Measurements from ENCODE around the gene DERA.
"Not testable (repeated sequence)": the region's sequence is repeated elsewhere in the genome, so short reads cannot be mapped to it uniquely, and the experiment has no call there.

DERA gene

GRCh38 chr12:15899282-15899870, 11.8 kb upstream of the DERA start:
- in situ Hi-C loops (cut with HindIII; ENCODE audit: low sequenced_read_pairs), result no loop called here

DNA sequence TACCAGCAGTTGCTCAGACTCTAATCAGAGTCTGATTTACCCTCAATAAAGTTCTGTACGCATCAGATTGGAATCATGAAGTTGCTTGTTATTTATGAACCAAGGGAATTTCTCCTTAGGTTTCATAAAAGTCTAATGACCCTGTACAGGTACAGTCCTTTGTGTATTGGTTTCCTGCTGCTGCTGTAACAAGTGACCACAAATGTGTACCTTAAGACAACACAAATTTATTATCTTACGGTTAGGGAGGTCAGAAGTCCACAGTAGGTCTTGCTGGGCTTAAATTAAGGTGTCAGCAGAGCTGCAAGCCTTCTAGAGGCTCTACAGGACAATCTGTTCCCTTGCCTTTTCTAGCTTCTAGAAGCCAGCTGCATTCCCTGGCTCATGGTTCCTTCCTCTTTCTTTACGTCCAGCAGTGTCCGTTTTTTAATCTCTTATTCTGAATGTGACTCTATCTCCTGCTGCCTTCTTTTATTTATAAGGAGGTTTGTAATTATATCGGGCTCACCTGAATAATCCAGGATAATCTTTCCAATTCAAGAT, 6.7 kb upstream of the DERA start:
- in situ Hi-C loops (cut with HindIII; ENCODE audit: low sequenced_read_pairs), result no loop called here

- in situ Hi-C loops (cut with HindIII; ENCODE audit: low sequenced_read_pairs), result no loop called here
These were observed 666 bp upstream of the DERA start for GRCh38 chr12:15910468-15910863.

DNA sequence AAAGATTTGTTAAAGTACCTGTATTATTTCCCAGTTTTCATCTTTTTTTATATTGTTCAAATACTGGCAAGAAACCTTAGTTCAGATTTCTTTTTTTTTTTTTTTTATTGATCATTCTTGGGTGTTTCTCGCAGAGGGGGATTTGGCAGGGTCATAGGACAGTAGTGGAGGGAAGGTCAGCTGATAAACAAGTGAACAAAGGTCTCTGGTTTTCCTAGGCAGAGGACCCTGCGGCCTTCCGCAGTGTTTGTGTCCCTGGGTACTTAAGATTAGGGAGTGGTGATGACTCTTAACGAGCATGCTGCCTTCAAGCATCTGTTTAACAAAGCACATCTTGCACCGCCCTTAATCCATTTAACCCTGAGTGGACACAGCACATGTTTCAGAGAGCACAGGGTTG, 799 bp downstream of the DERA start:
- in situ Hi-C loops (cut with HindIII; ENCODE audit: low sequenced_read_pairs), result not testable (repeated sequence)

GRCh38 chr12:15914131-15914530, 3.0 kb downstream of the DERA start:
- in situ Hi-C loops (cut with HindIII; ENCODE audit: low sequenced_read_pairs), result not testable (repeated sequence)

DNA sequence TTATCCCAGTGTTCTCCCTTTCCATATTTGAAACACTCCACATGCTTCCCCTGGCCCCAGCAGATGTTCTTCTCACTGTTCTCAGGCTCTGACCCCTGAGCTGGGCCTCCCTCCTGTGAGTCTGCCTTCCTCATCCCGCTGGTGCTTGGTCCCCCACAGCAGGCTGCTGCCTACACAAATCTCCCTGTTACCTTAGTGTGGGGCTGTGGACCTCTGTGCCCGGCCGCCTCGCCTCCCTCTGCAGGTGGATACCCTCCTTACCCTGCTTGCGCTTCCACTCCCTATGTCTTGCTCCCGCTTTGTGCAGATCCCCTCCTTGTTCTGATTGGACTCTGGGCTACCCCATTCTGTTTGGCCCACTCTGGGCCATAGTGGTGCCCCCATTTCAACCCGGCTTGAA, 6.9 kb downstream of the DERA start:
- in situ Hi-C loops (cut with HindIII; ENCODE audit: low sequenced_read_pairs), result no loop called here

GRCh38 chr12:15919418-15919817, 8.3 kb downstream of the DERA start:
- in situ Hi-C loops (cut with HindIII; ENCODE audit: low sequenced_read_pairs), result no loop called here

DNA sequence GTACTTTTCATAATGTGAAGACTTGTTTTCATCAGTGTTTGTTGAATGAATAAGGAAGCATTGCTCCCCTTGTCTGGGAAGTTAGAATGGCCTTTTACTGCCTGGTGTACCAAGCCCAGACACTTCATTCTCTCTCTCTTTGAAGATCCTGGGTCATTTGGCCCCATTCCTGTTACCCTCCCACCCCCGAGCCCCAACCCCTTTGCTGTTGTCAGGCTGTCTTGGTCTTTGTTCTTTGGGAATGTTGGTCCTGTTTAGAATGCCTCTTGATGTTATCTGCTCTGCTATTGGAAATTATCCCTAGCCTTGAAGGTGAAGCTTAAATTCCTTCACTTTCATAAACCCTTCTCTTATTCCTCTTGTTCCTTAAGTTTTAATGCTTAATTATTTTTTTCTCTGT, 13.8 kb downstream of the DERA start:
- in situ Hi-C loops (cut with HindIII; ENCODE audit: low sequenced_read_pairs), result no loop called here

- in situ Hi-C loops (cut with HindIII; ENCODE audit: low sequenced_read_pairs), result no loop called here
These were observed 17.2 kb downstream of the DERA start for GRCh38 chr12:15928346-15928745.

DNA sequence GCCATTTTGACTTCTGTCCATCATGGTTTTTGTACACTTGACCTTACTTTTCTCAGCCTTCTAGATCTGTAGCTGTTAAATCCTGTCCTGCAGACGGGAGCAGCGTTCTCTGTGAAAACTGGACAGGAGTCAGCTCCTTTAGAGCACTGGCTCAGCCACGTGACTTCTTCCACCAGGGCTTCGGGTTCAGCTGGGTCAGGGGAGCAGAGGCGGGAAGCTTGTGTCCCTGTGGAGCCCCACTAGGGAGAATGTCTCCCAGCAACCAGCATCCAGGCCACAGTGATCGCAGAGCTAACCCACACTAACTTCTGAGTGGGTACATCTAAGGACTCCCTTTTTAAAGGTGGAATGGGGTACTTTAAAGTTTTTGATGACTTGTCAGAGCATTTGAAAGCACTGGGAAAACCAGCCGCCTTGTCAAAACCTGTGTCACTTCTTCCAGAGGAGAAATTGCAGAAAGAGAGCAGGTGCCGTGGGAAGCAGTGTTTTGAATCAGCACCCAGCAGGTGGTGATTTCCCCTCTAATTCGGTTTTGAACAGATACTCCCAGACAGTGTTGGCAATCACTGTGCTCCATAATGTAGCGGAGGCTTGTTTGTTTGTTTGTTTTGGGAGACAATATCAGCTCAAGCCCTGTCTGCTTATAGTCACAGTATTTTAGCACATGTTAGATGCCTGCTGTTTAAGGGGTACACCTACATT, 17.9 kb downstream of the DERA start:
- in situ Hi-C loops (cut with HindIII; ENCODE audit: low sequenced_read_pairs), result no loop called here

DNA sequence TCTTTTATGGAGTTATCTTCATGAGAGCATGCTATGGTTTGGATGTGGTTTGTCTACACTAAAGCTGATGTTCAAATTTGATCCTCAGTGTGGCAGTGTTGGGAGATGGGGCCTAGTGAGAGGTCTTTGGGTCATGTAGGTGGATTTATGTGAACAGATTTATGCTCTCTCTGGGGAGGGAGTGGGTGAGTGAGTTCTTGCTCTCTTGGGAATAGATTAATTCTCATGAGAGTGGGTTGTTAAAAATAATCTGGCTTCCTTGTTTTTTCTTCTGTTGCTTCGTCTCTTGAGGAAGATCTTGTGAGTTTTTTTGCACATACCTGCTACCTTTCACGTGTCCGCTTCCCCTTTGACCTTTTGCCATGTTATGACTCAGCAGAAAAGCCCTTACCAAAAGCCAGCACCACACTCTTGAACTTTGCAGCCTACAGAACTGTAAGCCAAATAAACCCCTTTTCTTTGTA, 20.5 kb downstream of the DERA start:
- in situ Hi-C loops (cut with HindIII; ENCODE audit: low sequenced_read_pairs), result no loop called here

DNA sequence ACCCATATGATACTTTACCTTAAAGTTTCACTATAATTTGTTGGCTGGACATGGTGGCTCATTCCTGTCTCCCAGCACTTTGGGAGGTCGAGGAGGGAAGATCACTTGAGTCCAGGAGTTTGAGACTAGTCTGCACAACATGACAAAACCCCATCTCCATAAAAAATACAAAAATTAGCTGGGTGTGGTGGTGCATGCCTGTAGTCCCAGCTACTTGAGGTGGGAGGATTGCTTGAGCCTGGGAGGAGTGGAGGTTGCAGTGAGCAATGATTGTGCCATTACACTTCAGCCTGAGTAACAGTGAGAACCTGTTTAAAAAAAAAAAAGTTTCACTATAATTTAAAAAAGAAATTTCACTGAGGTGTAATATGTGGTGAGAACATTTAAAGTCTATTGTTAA, 21.2 kb downstream of the DERA start:
- in situ Hi-C loops (cut with HindIII; ENCODE audit: low sequenced_read_pairs), result no loop called here

- in situ Hi-C loops (cut with HindIII; ENCODE audit: low sequenced_read_pairs), result no loop called here
These were observed 21.8 kb downstream of the DERA start for GRCh38 chr12:15932971-15933370.

- in situ Hi-C loops (cut with HindIII; ENCODE audit: low sequenced_read_pairs), result no loop called here
These were observed 22.6 kb downstream of the DERA start for GRCh38 chr12:15933751-15934150.

DNA sequence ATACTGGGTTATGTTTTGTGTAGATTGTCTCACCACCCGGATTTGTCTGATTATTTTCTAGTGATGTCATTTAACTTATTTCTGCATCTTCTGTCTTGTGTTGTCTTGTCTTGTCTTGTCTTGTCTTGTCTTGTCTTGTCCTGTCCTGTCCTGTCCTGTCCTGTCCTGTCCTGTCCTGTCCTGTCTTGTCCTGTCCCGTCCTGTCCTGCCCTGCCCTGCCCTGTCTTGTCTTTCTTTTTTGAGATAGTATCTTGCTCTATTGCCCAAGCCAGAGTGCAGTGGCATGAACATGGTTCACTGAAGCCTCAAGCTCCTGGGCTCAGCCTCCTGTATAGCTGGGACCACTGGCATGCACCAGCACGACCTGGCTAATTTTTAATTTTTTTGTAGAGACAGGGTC, 25.6 kb downstream of the DERA start:
- in situ Hi-C loops (cut with HindIII; ENCODE audit: low sequenced_read_pairs), result no loop called here

DNA sequence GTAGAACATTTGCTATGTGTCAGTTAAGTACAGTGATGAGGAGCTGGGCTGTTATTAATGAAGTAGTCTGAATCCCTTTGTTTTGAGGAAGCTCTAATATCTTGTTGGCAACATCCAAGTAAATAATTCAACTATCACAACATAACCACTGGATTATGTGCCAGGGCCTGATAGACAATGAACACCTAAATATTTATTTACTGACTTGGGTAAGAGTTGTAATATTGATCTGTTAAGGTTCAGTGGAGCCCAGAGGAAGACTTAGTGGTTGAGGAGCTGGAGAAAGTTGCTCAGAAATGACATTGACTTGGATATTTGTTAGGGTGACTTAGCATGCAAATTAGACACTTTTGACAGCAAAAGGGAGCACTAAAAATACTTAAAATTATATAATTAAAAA, 26.8 kb downstream of the DERA start:
- in situ Hi-C loops (cut with HindIII; ENCODE audit: low sequenced_read_pairs), result no loop called here

GRCh38 chr12:15939111-15939510, 28.0 kb downstream of the DERA start:
- in situ Hi-C loops (cut with HindIII; ENCODE audit: low sequenced_read_pairs), result no loop called here

DNA sequence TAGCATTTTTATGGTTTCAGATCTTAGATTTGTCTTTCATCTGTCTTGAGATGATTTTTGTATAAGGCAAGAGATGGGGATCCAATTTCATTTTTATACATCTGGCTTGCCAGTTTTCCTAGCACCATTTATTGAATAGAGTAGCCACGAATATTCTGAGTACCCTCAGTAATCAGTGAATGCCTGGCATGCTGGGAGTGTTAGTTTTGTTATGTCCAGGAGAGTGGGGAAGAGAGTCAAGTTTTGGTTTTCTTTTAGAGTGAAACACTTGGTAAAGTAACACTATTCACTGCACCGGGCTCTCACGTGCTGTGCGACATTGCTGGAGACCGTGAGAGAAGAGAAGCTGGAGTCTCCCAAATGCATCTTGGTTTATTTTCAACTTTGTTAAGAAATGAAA, 31.3 kb downstream of the DERA start:
- in situ Hi-C loops (cut with HindIII; ENCODE audit: low sequenced_read_pairs), result no loop called here

GRCh38 chr12:15943519-15943918, 32.4 kb downstream of the DERA start:
- in situ Hi-C loops (cut with HindIII; ENCODE audit: low sequenced_read_pairs), result not testable (repeated sequence)

- in situ Hi-C loops (cut with HindIII; ENCODE audit: low sequenced_read_pairs), result not testable (repeated sequence)
These were observed 37.3 kb downstream of the DERA start for GRCh38 chr12:15948461-15948860.

DNA sequence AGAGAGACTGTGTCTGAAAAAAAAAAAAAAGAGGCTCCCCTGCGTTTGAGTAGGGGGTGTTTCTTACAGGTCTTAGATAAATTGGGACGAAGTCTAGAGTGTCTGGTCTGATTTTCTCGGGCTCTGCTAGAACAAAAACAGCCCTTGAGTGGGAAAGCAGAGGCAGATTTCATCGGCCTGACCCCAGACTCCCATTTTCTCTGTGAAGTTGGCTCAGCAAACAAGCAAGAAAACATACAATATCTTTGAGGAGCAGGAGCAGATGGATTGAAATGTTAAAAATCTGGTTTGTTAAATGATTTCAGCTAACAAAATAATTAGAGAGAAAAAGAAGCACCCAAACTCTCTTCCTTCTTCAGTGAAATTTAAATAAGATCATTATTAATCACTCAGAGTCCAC, 44.1 kb downstream of the DERA start:
- in situ Hi-C loops (cut with HindIII; ENCODE audit: low sequenced_read_pairs), result no loop called here

DNA sequence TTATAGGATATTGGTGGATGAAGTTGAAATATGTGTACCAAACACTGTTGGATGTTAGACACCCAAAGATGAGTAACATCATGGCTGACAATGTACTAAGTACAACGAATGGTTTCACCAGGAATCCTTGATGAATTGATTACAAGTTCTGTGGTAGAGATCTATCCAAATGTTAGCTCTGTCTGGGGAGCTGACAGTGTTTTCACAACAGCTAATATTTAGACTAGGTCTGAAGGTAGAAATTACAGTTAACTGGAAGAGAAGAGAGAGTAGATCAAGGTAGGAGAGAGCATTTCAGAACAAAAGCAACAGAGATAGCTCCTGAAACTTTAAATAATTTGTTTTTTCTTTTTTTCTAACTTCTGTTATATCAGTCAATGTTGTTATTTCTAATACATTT, 44.9 kb downstream of the DERA start:
- in situ Hi-C loops (cut with HindIII; ENCODE audit: low sequenced_read_pairs), result no loop called here

Data from DLD1 (cell line).